ENCODE data around the gene DLL4.

DNA sequence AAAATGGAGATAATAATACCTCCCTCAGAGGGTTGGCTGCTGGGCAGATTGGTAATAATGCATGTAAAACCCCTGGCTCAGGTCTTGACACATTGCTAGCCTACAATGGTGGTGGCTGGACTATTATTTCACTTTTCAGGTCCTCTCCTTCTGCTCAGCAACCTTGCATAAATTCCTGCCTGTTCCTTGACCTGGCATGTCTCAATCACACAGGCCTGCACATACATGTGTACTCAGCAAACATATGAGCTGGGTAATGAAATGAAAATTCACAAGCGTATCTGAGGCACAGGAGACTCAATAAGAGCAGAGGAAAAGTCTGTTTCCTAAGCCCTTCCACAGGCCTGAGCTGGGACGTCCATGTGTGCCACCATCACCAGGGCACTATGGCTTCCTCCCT, 17.4 kb upstream of the DLL4 start:
- no peak for TF ChIP-seq EZH2phosphoT487 (IDR thresholded peaks at IDR 0.05; ENCODE audit: low read depth, severe bottlenecking, unreplicated experiment)
- TF ChIP-seq, protein P1, sequence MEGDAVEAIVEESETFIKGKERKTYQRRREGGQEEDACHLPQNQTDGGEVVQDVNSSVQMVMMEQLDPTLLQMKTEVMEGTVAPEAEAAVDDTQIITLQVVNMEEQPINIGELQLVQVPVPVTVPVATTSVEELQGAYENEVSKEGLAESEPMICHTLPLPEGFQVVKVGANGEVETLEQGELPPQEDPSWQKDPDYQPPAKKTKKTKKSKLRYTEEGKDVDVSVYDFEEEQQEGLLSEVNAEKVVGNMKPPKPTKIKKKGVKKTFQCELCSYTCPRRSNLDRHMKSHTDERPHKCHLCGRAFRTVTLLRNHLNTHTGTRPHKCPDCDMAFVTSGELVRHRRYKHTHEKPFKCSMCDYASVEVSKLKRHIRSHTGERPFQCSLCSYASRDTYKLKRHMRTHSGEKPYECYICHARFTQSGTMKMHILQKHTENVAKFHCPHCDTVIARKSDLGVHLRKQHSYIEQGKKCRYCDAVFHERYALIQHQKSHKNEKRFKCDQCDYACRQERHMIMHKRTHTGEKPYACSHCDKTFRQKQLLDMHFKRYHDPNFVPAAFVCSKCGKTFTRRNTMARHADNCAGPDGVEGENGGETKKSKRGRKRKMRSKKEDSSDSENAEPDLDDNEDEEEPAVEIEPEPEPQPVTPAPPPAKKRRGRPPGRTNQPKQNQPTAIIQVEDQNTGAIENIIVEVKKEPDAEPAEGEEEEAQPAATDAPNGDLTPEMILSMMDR (IDR thresholded peaks at IDR 0.05; ENCODE audit: poor library complexity), result no peak
- no peak for TF ChIP-seq EZH2 (IDR thresholded peaks at IDR 0.05; ENCODE audit: borderline replicate concordance)
